Measurements from ENCODE around the gene CES3.

DNA sequence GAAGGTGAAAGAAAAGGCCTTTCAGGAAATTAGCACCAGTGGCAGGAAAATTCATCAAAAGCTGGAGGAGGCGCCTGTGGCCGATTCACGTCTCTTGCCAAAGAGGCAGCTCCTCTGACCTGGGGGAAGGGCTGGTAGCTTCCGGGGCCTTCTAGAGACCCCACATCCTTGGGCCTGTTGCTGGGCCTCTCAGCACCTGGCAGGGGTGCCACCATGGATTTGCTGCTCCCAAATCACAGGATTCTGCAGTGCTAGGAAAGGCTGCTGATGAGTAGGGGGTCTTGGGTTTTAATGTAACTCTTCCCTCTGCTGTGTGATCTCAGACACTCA lies 56.3 kb downstream of the CES3 start:
- TF ChIP-seq, protein P1, sequence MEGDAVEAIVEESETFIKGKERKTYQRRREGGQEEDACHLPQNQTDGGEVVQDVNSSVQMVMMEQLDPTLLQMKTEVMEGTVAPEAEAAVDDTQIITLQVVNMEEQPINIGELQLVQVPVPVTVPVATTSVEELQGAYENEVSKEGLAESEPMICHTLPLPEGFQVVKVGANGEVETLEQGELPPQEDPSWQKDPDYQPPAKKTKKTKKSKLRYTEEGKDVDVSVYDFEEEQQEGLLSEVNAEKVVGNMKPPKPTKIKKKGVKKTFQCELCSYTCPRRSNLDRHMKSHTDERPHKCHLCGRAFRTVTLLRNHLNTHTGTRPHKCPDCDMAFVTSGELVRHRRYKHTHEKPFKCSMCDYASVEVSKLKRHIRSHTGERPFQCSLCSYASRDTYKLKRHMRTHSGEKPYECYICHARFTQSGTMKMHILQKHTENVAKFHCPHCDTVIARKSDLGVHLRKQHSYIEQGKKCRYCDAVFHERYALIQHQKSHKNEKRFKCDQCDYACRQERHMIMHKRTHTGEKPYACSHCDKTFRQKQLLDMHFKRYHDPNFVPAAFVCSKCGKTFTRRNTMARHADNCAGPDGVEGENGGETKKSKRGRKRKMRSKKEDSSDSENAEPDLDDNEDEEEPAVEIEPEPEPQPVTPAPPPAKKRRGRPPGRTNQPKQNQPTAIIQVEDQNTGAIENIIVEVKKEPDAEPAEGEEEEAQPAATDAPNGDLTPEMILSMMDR (IDR thresholded peaks at IDR 0.05 in 4 of 5, conservative IDR thresholded peaks at IDR 0.05 in 1 of 5) = no peak
- TF ChIP-seq POLR2A (IDR thresholded peaks at IDR 0.05) = no peak

Data from gastrocnemius medialis (tissue), 4 donors.